GM10266 (cell line): ENCODE results near the gene CENPX.
"Not testable (repeated sequence)": the region's sequence is repeated elsewhere in the genome, so short reads cannot be mapped to it uniquely, and the experiment has no call there.

ENCODE experiments used
- DNase-seq: peaks from one replicate; pipeline ENCODE4 v3.0.0; 2012; ENCODE audit errors: extremely low spot score
- TF ChIP-seq, protein P1 (sequence below): IDR thresholded peaks from 2 replicates; pipeline ENCODE4 v1.5.1; 2012; ENCODE audit warnings: mild to moderate bottlenecking, low read depth; ENCODE audit not compliant: control insufficient read depth, insufficient read depth; ENCODE audit errors: missing control alignments

The CENPX gene

DNA sequence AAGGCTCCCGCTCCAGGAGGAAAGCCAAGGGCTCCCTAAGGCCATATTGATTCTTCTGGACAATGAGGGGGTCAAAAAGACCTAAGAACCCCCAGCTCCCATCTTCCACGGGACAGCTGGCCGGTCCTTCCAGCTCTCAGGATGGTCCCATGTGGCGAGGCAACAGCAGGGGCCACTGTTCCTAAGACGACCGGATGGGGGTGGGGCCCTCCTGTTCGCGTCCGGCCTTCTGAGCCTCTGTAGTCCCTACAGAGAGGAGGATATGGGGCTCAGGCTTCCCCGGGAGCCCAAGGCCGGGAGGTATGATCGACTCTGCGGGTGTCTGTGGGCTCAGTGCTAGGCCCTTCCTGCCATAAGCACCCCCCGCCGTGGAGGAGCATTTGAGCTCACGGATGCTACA is 20.8 kb upstream of the CENPX start:
- no peak for DNase-seq
- TF ChIP-seq, protein P1, sequence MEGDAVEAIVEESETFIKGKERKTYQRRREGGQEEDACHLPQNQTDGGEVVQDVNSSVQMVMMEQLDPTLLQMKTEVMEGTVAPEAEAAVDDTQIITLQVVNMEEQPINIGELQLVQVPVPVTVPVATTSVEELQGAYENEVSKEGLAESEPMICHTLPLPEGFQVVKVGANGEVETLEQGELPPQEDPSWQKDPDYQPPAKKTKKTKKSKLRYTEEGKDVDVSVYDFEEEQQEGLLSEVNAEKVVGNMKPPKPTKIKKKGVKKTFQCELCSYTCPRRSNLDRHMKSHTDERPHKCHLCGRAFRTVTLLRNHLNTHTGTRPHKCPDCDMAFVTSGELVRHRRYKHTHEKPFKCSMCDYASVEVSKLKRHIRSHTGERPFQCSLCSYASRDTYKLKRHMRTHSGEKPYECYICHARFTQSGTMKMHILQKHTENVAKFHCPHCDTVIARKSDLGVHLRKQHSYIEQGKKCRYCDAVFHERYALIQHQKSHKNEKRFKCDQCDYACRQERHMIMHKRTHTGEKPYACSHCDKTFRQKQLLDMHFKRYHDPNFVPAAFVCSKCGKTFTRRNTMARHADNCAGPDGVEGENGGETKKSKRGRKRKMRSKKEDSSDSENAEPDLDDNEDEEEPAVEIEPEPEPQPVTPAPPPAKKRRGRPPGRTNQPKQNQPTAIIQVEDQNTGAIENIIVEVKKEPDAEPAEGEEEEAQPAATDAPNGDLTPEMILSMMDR, result no peak

DNA sequence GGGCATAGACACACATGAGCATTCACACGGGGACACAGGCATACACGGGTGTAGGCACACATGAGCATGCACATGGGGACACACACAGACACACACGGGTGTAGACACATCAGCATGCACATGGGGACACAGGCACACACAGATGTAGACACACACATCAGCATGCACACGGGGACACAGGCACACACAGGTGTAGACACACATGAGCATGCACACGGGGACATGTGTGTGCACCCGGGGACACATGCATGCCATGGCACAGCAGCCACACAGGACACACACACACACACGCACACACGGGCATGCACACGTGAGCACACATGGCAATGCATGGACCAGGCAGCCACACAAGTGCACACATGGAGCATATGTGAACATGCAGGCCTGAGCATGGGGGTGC is 20.0 kb upstream of the CENPX start:
- TF ChIP-seq, protein P1, result no peak
- DNase-seq, result no peak

DNA sequence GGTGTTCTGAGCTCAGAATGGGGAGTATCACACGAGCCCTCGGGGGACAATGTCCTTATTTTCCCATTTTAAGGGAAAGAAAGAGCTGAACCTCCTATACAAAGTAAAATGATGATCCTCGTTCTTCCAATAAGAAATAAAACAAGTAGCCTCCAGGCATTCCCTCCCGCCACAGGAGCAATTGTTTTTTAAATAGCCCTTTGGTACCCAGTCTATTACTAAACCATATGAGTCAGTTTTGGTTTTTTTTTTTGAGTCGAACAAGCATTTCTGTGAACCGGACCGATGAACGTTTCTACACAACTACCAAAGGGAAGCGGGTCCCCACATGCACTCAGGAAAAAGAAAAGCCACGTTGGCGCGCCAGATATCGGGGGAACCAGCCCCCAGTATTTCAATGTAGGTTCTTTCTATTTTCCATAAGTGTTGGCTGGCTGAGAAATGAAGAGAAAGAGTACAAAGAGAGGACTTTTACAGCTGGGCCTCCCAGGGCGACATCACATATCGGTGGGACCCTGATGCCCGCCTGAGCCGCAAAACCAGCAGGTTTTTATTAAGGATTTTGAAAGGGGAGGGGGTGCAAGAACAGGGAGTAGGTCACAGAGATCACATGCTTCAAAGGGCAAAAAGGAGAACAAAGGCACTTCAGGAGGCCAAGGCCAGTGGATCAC is 18.6 kb upstream of the CENPX start:
- TF ChIP-seq, protein P1, result no peak
- DNase-seq, result no peak

DNA sequence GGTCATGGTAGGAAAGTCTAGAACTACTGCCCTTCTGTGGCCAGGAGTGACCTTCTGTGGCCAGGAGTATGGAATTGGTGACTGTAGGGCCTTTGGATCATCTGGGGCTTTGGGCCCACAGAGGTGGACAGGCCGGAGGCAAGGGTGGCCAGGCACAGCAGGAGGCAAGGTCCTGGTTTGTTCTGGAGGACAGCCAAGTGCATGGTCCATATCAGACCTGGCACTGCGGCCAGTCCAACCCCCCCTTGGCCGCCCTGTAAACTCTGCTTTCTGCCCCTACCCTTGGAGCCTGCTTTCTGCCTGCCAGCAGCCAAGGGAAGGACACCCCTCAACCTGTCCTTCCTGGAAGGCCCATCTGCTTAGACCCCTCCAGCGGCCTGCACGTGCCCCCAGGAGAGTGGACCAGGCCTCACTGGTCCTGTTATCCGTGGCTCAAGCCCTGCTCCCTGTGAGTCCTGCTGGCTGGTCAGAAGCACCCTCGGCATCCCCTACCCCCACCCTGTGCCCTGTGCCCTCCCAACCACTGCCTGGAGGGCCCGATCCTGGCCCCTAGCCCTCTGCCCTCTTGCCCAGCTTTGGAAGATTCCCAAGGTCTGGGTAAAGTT is 17.1 kb upstream of the CENPX start:
- TF ChIP-seq, protein P1, result no peak
- DNase-seq, result no peak

DNA sequence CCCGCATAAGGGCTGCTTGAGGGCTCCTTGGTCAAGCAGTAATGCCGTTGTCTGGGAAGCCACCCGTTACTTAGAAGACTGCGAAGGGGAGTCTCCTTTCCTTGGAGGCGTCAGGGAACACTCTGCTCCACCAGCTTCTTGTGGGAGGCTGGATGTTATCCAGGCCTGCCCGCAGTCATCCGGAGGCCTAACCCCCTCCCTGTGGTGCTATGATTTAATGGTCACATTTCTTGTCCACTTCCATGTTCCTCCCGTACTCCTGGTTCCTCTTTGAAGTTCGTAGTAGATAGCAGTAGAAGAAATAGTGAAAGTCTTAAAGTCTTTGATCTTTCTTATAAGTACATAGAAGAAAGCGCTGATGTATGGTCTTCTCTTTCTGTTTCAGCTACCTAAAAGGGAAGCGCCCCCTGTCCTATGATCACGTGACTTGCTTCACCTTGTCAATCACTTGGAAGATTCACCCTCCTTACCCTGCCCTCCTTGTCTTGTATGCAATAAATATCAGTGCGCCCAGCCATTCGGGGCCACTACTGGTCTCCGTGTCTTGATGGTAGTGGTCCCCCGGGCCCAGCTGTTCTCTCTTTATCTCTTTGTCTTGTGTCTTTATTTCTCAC is 16.2 kb upstream of the CENPX start:
- DNase-seq, result not testable (repeated sequence)

DNA sequence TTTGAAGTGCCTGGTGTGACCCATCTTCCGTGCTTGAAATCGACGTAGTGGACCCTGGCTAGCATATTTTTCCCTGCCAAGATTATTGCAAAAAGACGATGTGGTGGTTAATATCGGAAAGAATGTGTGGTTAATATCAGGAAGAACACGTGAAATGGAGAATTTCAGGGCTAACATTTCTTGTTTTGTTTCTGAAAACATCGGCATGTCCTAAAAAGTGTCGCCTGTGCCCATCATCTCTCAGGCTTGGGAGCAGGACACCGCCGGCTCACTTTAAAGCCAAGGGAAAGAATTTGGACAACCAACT is 15.2 kb upstream of the CENPX start:
- TF ChIP-seq, protein P1, result no peak
- DNase-seq, result no peak

DNA sequence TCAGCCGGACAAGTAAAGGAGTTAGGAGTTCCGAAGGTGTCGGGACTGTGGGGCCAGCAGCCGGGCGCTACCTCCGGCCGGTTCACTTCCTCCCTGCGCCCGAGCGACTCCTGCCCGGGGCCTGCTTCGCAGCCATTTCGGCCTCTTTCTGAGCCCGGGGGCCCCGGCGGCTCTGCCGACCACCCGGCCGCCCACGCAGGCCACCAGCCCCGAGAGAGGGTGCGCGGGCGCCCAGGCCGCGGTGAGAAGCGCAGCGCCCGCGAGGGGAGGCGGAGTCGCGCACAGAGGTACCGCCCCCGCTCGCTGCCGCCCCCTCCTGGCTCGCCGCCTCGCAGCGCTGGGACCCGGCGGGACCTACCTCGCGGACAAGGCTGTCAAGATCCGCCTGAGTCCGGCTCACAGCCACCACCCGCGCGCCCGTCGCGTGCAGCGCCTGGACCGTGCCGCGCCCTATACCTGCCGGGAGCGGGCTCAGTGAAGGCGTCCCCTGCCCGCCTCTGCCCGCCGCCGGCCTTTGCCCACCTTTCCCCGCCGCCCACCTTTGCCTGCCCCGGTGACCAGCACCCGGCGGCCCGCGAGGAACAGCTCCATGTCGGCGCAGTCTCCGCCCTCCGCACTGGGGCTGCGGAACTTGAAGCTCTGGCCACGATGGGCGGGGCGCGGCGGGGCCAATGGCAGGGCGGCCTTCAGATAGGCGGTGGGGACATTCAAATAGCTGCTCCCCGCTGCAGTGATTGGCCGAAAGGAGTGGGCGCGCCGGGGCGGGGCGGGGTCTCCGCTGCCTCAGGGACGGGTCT is 14.6 kb upstream of the CENPX start, which contains the start of gene DCXR:
Gene DCXR (minus strand): TSS at position 606 of the 797 bp plus-strand sequence. CDS start 15 bp downstream, at position 591.
- TF ChIP-seq, protein P1, result peak; percentile 91
- DNase-seq, result peak; percentile 98
